Measurements from ENCODE around the gene ASXL3.

ASXL3 gene

GRCh38 chr18:33612632-33613031, 34.6 kb downstream of the ASXL3 start:
- H3K4me3 ChIP-seq (ENCODE audit: low read length): no peak overlapping the region
- no peaks in the 10 kb centered on the region for H3K4me1 ChIP-seq (ENCODE audit: low read length)
- no peak overlapping the region for H3K4me2 ChIP-seq (ENCODE audit: low read depth, low read length)
- no peaks in the 10 kb centered on the region for H3K79me2 ChIP-seq (ENCODE audit: low read length)
- no peak overlapping the region for H3K27ac ChIP-seq (ENCODE audit: low read length)
- H3F3A ChIP-seq (ENCODE audit: insufficient read depth, low read length): no peaks in the 10 kb centered on the region
- no peak for DNase-seq
- H3K9me3 ChIP-seq (replicated peaks; ENCODE audit: insufficient read depth, low read length): no peaks in the 10 kb centered on the region
- H3K9me2 ChIP-seq (replicated peaks; ENCODE audit: insufficient read depth, low read length): no peaks in the 10 kb centered on the region
- TF ChIP-seq EZH2 (optimal IDR thresholded peaks at IDR 0.05; ENCODE audit: low read depth, low read length) (no peak), EZH2phosphoT487 (IDR thresholded peaks at IDR 0.05; ENCODE audit: low read length) (no peak), CTCF (IDR thresholded peaks at IDR 0.05; ENCODE audit: low read length) (no peak)
- H3K27me3 ChIP-seq (replicated peaks; ENCODE audit: insufficient read depth, low read length): no peaks in the 10 kb centered on the region
- H3K9ac ChIP-seq (ENCODE audit: low read length): no peak overlapping the region
- no peaks in the 10 kb centered on the region for H3K36me3 ChIP-seq (replicated peaks; ENCODE audit: insufficient read depth, low read length)
- H2AFZ ChIP-seq (ENCODE audit: low read length): no peak overlapping the region
- H4K20me1 ChIP-seq (ENCODE audit: insufficient read depth, low read length): no peaks in the 10 kb centered on the region

- no peak overlapping the region for H3K27ac ChIP-seq (ENCODE audit: low read length)
- H3K9me2 ChIP-seq (replicated peaks; ENCODE audit: insufficient read depth, low read length): no peaks in the 10 kb centered on the region
- H3K4me2 ChIP-seq (ENCODE audit: low read depth, low read length): no peak overlapping the region
- no peak overlapping the region for H3K4me3 ChIP-seq (ENCODE audit: low read length)
- no peaks in the 10 kb centered on the region for H3F3A ChIP-seq (ENCODE audit: insufficient read depth, low read length)
- no peak overlapping the region for H2AFZ ChIP-seq (ENCODE audit: low read length)
- no peaks in the 10 kb centered on the region for H3K4me1 ChIP-seq (ENCODE audit: low read length)
- no peak for DNase-seq
- no peak for TF ChIP-seq EZH2 (optimal IDR thresholded peaks at IDR 0.05; ENCODE audit: low read depth, low read length)
- no peak for TF ChIP-seq CTCF (IDR thresholded peaks at IDR 0.05; ENCODE audit: low read length)
- TF ChIP-seq EZH2phosphoT487 (IDR thresholded peaks at IDR 0.05; ENCODE audit: low read length): no peak
- H3K9me3 ChIP-seq (replicated peaks; ENCODE audit: insufficient read depth, low read length): no peaks in the 10 kb centered on the region
- no peak overlapping the region for H3K9ac ChIP-seq (ENCODE audit: low read length)
- H3K27me3 ChIP-seq (replicated peaks; ENCODE audit: insufficient read depth, low read length): no peaks in the 10 kb centered on the region
- H3K36me3 ChIP-seq (replicated peaks; ENCODE audit: insufficient read depth, low read length): no peaks in the 10 kb centered on the region
- no peaks in the 10 kb centered on the region for H3K79me2 ChIP-seq (ENCODE audit: low read length)
- no peaks in the 10 kb centered on the region for H4K20me1 ChIP-seq (ENCODE audit: insufficient read depth, low read length)
These were observed 38.5 kb downstream of the ASXL3 start for GRCh38 chr18:33616556-33616955.

DNA sequence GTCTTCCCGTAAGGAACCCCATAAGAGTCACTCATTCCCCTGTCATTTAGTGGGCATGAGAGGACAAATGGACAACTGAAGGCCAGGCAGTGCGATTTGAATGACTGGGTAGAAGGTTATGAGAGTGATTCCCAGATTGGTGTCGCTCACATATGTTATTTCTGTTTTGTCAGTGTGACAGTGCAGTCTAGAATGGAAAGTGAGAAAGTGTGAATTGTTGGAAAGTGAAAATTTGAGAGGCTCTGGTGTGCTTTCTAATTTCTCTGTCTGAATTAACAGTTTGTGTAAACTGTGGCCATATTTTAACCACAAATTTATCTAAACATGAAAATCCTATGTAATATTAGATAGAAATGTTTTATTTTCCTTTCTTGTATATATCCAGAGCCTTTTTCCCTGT, 49.1 kb downstream of the ASXL3 start:
- Histone ChIP-seq H3K36me3 (replicated peaks; ENCODE audit: insufficient read depth, low read length) (no peaks in the 10 kb centered on the region), H3F3A (ENCODE audit: insufficient read depth, low read length) (no peaks in the 10 kb centered on the region), H3K4me1 (ENCODE audit: low read length) (no peaks in the 10 kb centered on the region), H3K9me3 (replicated peaks; ENCODE audit: insufficient read depth, low read length) (no peaks in the 10 kb centered on the region), H3K79me2 (ENCODE audit: low read length) (no peaks in the 10 kb centered on the region), H3K9me2 (replicated peaks; ENCODE audit: insufficient read depth, low read length) (no peaks in the 10 kb centered on the region), H3K4me3 (ENCODE audit: low read length) (no peak overlapping the region), H4K20me1 (ENCODE audit: insufficient read depth, low read length) (no peaks in the 10 kb centered on the region), H3K9ac (ENCODE audit: low read length) (no peak overlapping the region), H2AFZ (ENCODE audit: low read length) (no peak overlapping the region), H3K27ac (ENCODE audit: low read length) (no peak overlapping the region), H3K27me3 (replicated peaks; ENCODE audit: insufficient read depth, low read length) (no peaks in the 10 kb centered on the region), H3K4me2 (ENCODE audit: low read depth, low read length) (no peak overlapping the region)
- no peak for TF ChIP-seq EZH2 (optimal IDR thresholded peaks at IDR 0.05; ENCODE audit: low read depth, low read length)
- DNase-seq: no peak

- no peak overlapping the region for H2AFZ ChIP-seq (ENCODE audit: low read length)
- no peak overlapping the region for H3K27ac ChIP-seq (ENCODE audit: low read length)
- H3K36me3 ChIP-seq (replicated peaks; ENCODE audit: insufficient read depth, low read length): no peaks in the 10 kb centered on the region
- no peak overlapping the region for H3K4me2 ChIP-seq (ENCODE audit: low read depth, low read length)
- TF ChIP-seq EZH2 (optimal IDR thresholded peaks at IDR 0.05; ENCODE audit: low read depth, low read length) (no peak), EZH2phosphoT487 (IDR thresholded peaks at IDR 0.05; ENCODE audit: low read length) (no peak), CTCF (IDR thresholded peaks at IDR 0.05; ENCODE audit: low read length) (no peak)
- no peaks in the 10 kb centered on the region for H3K79me2 ChIP-seq (ENCODE audit: low read length)
- H3K9ac ChIP-seq (ENCODE audit: low read length): no peak overlapping the region
- DNase-seq: no peak
- no peaks in the 10 kb centered on the region for H3K9me3 ChIP-seq (replicated peaks; ENCODE audit: insufficient read depth, low read length)
- H4K20me1 ChIP-seq (ENCODE audit: insufficient read depth, low read length): no peaks in the 10 kb centered on the region
- H3K4me1 ChIP-seq (ENCODE audit: low read length): no peaks in the 10 kb centered on the region
- no peaks in the 10 kb centered on the region for H3F3A ChIP-seq (ENCODE audit: insufficient read depth, low read length)
- H3K9me2 ChIP-seq (replicated peaks; ENCODE audit: insufficient read depth, low read length): no peaks in the 10 kb centered on the region
- no peaks in the 10 kb centered on the region for H3K27me3 ChIP-seq (replicated peaks; ENCODE audit: insufficient read depth, low read length)
- no peak overlapping the region for H3K4me3 ChIP-seq (ENCODE audit: low read length)
These were observed 52.5 kb downstream of the ASXL3 start for GRCh38 chr18:33630476-33630875.

All from MM.1S (cell line).